GM15510 (cell line): ENCODE measurements around the gene AGBL4.

Experiments used
- POLR2A ChIP-seq: IDR thresholded peaks from 3 replicates; pipeline ENCODE4 v1.6.1; 2011; ENCODE audit warnings: borderline replicate concordance; ENCODE audit not compliant: insufficient read length; ENCODE audit errors: extremely low read depth

Gene AGBL4

GRCh38 chr1:48603222-48603621 is 1420.5 kb downstream of the AGBL4 start:
- TF ChIP-seq POLR2A: no peak

DNA sequence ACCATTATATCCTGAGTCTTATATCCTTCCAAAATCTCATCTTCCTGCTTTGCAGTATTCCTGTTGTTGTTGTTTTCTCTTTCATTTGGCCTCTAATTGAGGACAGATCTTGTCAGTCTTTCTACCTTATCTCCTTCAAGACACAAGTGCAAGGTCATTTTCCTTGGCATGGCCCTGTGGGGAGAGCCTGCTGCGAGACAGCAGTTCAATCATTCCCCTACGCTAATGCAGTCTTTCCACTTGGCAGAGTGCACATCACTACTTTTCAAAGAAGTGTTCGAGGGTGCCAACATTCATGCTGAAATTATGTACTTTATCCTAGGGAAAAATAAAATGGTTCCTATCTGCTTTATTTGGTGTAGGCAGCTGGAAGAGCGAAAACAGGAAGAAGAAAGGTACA is 1421.4 kb downstream of the AGBL4 start:
- TF ChIP-seq POLR2A: no peak

DNA sequence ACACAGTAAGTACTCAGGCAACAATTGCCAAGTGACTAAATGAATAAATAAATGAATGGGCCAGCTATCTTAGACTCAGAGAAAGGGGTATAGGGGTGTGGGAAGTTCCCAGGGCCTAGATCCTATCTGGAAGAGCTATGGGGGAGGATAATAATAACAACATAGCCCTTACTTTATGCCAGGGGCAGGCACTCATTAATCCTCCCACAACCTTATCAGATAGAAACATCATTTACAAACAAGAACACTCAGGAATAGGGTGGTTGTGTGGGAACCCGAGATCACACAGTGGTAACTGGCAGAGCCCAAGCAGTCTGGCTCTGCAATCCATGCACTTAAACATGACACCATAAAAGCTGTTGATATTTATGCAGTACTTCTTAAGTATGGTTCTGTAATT is 1423.6 kb downstream of the AGBL4 start:
- no peak for TF ChIP-seq POLR2A

DNA sequence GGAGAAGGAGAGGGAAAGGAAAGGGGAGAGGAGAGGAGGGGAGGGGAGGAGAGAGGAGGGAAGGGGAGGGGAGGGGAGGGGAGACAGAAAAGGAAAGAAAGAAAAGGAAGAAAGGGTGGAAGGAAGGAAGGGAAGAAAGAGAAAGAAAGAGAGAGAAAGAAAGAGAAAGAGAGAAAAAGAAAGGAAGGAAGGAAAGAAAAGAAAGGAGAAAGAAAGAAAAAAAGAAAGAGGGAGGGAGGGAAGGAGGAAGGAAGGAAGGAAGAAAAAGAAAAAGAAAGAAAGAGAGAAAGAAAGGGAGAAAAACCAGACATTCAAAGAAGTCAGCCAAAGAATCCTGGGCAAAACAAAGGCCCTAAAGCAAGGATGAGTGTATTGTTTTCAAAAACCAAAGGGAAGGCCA is 1426.1 kb downstream of the AGBL4 start:
- TF ChIP-seq POLR2A: no peak

DNA sequence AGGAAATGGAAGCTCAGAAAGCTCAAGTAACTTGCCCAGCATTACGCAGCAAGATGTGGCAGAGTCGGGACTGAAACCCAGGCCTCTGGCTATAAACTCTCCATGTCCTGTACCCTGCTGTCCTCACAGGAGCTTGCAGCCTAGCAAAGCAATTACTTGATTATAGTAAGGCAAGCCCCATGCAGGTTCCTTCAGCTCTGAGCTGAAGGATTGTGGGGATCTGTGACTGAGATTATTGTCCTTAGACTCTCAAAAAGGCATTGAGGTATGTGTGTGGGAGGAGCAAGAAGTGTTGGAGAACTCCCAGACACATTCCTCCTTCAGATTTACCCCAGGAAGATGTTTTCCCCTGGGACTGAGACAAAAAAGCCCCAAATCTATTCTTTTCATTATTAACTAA is 1427.7 kb downstream of the AGBL4 start:
- no peak for TF ChIP-seq POLR2A

GRCh38 chr1:48595613-48596012 is 1428.1 kb downstream of the AGBL4 start:
- no peak for TF ChIP-seq POLR2A

DNA sequence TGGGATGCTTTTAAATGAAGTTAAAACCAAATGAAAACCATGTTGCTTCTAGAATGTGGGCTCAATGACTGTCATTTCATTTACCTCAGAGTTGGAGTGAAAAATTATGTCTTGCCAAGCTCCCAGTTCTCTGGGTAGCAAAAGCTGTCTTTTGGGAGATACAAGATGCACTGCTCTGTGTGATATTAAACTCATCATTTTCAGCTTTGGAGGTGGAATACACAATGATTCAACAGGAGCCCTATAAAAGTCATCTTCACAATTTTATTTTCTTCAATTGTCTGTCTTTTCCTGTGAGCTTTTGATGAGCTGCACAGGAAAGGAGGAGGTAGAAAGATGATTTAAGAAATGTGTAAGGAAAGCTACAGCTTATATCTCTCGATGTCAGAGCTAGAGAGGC is 1431.4 kb downstream of the AGBL4 start:
- no peak for TF ChIP-seq POLR2A

DNA sequence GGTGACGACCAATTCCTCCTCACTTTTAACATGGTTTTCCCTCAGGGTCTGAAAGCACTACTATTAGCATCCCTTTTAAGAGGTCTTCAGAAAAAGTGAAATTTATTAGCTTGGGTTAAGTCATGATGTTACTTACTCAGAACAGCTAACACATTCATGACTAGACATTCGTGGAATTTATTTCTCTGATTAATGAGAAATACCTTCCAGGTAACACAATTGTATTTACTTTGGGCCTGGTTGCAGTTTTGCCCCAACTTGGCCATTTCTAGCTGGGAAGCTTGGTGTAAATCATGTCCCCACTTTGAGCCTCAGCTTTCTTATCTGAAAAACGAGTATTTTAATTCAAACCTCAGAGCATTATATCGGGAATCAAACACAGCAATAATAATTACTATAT is 1432.6 kb downstream of the AGBL4 start:
- no peak for TF ChIP-seq POLR2A

DNA sequence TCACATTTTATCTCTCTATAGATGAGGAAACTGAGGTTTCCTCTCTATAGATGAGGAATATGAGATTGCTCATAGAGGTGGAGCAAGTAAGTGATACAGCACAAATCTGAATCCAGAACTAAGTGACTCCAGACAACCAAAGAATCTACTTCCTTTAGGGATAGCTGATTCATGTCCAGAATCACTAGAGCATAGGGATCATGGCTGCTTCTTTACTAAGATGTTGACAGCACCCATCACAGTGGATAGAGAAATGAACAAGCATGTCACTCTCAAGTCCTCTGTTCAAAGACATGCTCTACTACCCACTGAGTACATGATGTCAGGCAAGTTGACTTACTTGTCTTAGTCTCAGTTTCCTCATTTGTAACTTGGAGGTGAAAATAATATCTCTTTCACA is 1435.7 kb downstream of the AGBL4 start:
- no peak for TF ChIP-seq POLR2A

DNA sequence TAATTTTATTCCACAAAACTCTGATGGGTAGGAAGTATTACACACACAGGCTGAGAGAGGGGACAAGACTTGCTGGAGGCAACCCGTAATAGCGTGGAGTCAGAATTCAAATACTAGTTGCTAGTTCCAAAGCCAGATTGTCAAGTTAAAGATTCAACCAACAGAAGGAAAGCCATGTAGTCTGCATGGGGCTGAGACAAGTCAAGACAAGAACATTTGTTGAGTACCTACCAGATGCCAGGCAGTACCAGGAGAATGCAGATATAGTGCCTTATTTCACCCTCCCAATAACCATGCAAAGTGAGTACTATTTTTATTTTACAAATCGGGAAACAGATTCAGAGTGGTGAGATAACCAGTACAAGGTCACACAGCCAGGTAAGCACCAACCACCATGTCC is 1441.3 kb downstream of the AGBL4 start:
- TF ChIP-seq POLR2A: no peak

DNA sequence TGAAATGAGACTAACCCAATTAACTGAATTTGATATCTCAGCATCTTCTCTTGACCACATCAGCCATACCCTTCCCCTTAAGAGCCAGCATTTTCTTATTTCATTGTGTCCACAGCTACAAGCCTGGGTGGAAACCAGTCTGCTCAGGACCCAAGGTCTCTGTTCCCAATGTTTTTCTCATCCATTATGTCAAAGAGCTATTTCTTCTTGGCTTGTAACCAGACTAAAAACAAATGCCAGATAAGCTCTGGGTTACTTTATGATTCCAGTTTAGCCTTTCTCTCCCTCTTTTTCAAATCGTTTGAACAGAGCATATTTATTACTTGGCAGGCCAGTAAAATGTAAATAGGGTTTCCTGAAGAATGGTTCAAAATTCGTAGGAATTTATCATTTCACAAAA is 1442.5 kb downstream of the AGBL4 start:
- TF ChIP-seq POLR2A: no peak

- TF ChIP-seq POLR2A: no peak
Observed at GRCh38 chr1:48576565-48576964, 1447.2 kb downstream of the AGBL4 start.

DNA sequence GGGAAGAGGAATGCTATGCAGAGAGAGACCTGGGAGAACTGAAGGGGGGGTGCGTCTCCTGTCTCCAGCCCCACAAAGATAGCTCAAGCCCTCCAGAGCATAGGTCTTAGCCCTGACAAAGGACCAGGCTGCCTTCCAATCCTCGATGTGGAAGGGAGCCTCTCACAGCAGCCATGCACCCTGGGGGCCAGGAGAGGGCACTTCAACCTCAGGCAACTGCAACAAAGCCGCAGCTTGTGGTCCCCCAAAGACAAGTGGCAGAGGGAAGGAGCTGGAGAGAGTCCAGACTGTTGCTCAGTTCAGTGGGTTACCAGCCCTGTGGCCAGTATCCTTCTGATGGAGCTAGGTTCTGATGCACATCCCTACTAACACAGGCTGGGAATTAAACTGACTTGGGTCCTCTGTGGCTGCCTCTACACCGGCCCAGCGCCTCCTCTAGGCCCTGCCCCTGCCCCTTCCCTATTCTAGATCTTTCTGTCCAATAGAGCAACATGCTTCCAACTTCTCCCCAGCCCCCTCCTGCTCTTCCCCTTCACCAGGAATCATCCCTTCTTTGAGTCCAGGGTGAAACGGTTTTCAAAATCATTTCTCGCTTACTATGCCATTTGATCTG is 1451.0 kb downstream of the AGBL4 start:
- no peak for TF ChIP-seq POLR2A

GRCh38 chr1:48572134-48572533 is 1451.6 kb downstream of the AGBL4 start:
- TF ChIP-seq POLR2A: no peak

GRCh38 chr1:48571303-48571987 is 1452.3 kb downstream of the AGBL4 start:
- TF ChIP-seq POLR2A: no peak

- TF ChIP-seq POLR2A: no peak
Observed at GRCh38 chr1:48570568-48570967, 1453.2 kb downstream of the AGBL4 start.
